Large intestine (tissue), 3 donors: Measurements from ENCODE around the gene TXNDC11. TPM values are rescaled to one million over a fixed set of nuclear protein-coding genes. Genes with fewer than 3 reads are reported as not detected.

Experiments
- DNase-seq, 2 donors: peaks; one replicate each; pipeline versions ENCODE4 v3.0.0 to v3.0.0-alpha.2; 2013
- H3K27ac ChIP-seq: one replicate; pipeline ENCODE4 v1.5.1; 2013; ENCODE audit warnings: low read length
- H3K27me3 ChIP-seq: 2 replicates; pipeline ENCODE4 v1.6.1; 2013; ENCODE audit warnings: low read length; ENCODE audit not compliant: control insufficient read depth, insufficient read depth
- H3K36me3 ChIP-seq: 2 replicates; pipeline ENCODE4 v1.6.1; 2013; ENCODE audit warnings: low read length; ENCODE audit not compliant: control insufficient read depth, insufficient read depth
- H3K4me1 ChIP-seq: one replicate; pipeline ENCODE4 v1.6.1; 2013; ENCODE audit warnings: low read length; ENCODE audit not compliant: control insufficient read depth, insufficient read depth
- H3K4me3 ChIP-seq: one replicate; pipeline ENCODE4 v1.5.1; 2013; ENCODE audit warnings: low read length
- H3K9me3 ChIP-seq: one replicate; pipeline ENCODE4 v1.6.1; 2013; ENCODE audit warnings: mild to moderate bottlenecking, low read depth, low read length, moderate library complexity; ENCODE audit not compliant: control insufficient read depth
- WGBS: methylation state at CpG from one replicate; pipeline ENCODE4 v1.1.5; 2013; ENCODE audit warnings: low lambda C conversion rate; ENCODE audit not compliant: insufficient coverage; 5-methylcytosine and 5-hydroxymethylcytosine counted together
- polyA plus RNA-seq: library from polyadenylated mRNA; unstranded; fragments of 120-200 nt; gene quantifications from one replicate; pipeline ENCODE4 v1.2.1, GENCODE V29; 2013

The TXNDC11 gene
- polyA plus RNA-seq, 1 donor, result 42.5 TPM

DNA sequence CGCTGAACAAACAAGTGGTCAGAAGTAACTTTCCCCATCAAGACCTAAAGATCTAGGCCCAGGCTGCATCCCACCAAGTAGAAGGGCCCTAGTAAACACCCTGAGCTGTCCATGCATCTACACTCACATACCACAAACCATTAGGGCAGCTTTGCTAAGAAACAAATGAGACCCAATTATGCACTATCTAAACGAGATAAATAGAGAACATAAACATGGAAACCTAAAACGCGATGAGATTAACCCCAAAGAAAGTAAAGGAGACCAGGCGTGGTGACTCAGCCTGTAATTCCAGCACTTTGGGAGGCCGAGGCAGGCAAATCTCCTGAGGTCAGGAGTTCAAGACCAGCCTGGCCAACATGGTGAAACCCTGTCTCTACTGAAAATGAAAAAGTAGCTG lies 5.8 kb downstream of the TXNDC11 start:
- DNase-seq, result no peak
- no peaks in the 10 kb centered on the region for H3K27me3 ChIP-seq
- no peaks in the 10 kb centered on the region for H3K9me3 ChIP-seq
- peaks cover 4% of the 10 kb centered on the region for H3K4me1 ChIP-seq
- WGBS, result 100% methylated on average over 2 of the region's 6 CpGs
- H3K27ac ChIP-seq, result no peak overlapping the region
- H3K4me3 ChIP-seq, result no peak overlapping the region
- peaks cover 50% of the 10 kb centered on the region for H3K36me3 ChIP-seq

DNA sequence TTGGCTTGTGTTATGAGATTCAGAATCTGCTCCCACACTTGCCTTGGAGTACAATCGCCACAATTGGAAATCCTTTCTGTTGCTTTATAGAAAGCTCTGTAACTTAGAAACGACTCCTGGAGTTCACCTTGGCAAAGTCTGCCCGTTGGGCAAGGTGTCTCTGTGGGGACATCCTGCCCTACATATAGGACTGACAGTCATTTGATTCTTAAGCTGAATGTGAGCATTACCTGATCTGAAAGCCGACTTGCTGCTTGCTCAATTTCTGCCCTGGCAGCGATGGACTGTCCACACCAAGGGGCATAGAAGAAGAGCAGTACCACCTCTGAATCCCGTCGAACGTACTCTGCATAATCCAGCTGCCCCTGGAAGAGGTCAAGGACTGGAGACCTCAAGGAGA lies 6.9 kb downstream of the TXNDC11 start:
- no peaks in the 10 kb centered on the region for H3K27me3 ChIP-seq
- peaks cover 4% of the 10 kb centered on the region for H3K4me1 ChIP-seq
- H3K9me3 ChIP-seq, result no peaks in the 10 kb centered on the region
- H3K4me3 ChIP-seq, result no peak overlapping the region
- no peak overlapping the region for H3K27ac ChIP-seq
- WGBS, result no CpG with 5 or more reads among the region's 8 CpGs
- DNase-seq, result no peak
- H3K36me3 ChIP-seq, result peaks cover 61% of the 10 kb centered on the region

DNA sequence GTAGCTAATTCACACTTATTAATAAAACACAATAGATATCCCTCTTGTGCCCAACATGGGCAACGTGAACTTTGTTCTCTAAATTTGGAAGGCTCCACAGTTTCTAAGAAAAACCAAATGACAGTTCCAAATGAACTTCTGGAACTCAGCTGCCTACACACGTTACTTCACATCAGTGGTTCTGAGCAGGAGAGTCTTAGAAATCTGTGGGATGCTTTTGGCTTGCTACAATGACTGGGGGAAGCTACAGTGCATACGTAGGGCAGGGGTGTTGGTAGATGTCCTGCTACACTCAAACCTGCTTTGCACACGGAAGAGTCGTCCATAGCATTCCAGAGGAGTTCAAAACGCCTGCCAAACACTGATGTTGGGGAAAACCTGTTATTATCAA lies 8.0 kb downstream of the TXNDC11 start:
- H3K9me3 ChIP-seq, result no peaks in the 10 kb centered on the region
- H3K4me3 ChIP-seq, result no peak overlapping the region
- no peak overlapping the region for H3K27ac ChIP-seq
- no peak for DNase-seq
- H3K27me3 ChIP-seq, result no peaks in the 10 kb centered on the region
- peaks cover 70% of the 10 kb centered on the region for H3K36me3 ChIP-seq
- no peaks in the 10 kb centered on the region for H3K4me1 ChIP-seq
- no CpG with 5 or more reads among the region's 6 CpGs for whole genome bisulfite sequencing

DNA sequence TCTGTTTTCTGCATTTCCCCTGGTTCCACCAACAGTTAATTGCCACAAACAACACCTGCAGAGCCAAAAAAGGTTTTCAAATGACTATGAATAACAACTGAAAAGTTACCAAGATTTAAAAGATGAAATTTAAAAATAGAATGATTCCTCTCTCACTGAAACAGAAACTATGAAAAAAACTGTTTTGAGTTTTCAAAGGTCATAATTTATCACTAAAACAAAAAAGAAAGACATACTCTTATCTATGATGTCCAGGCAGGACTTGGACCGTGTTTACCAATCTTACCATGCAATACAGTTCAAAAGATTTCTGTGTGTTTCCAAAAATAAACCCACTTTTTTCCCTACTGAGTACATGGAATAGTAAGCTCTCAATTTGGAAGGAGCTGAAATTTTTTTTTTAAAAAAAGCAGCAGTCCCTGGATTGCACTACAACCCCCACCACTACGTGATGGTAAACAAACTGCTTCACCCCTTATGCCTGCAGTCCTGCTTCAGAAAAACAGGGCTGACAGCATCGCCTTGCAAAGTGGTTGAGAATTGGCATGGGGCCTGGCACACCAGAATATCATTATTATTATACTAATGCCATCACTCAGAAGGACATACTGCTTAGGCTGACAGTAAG lies 8.5 kb downstream of the TXNDC11 start:
- no peaks in the 10 kb centered on the region for H3K9me3 ChIP-seq
- H3K27ac ChIP-seq, result no peak overlapping the region
- H3K4me1 ChIP-seq, result no peaks in the 10 kb centered on the region
- H3K4me3 ChIP-seq, result no peak overlapping the region
- no CpG with 5 or more reads among the region's 3 CpGs for WGBS
- no peak for DNase-seq
- H3K27me3 ChIP-seq, result no peaks in the 10 kb centered on the region
- peaks cover 74% of the 10 kb centered on the region for H3K36me3 ChIP-seq

DNA sequence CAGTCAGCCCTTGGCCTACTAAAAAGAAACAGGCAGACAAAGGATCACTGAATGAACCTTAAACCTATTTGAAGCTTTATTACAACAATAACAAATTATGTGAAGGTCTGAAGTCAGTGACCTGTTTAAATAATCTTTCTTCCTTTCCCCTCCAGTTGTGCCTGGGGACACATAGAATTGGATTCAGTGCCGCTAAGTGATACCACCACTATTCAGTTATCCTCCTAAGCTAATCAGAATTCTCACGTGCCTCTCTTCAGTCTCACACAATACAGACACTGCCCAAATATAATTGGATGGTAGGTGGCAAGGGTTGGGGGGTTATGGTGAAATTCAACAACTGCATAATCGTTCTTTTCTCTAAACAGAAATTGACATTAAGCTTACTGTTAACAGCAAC lies 11.4 kb downstream of the TXNDC11 start:
- DNase-seq, result no peak
- no peaks in the 10 kb centered on the region for H3K4me1 ChIP-seq
- H3K4me3 ChIP-seq, result no peak overlapping the region
- WGBS, result no CpG with 5 or more reads among the region's 3 CpGs
- no peak overlapping the region for H3K27ac ChIP-seq
- H3K36me3 ChIP-seq, result peaks cover 79% of the 10 kb centered on the region
- no peaks in the 10 kb centered on the region for H3K27me3 ChIP-seq
- no peaks in the 10 kb centered on the region for H3K9me3 ChIP-seq

DNA sequence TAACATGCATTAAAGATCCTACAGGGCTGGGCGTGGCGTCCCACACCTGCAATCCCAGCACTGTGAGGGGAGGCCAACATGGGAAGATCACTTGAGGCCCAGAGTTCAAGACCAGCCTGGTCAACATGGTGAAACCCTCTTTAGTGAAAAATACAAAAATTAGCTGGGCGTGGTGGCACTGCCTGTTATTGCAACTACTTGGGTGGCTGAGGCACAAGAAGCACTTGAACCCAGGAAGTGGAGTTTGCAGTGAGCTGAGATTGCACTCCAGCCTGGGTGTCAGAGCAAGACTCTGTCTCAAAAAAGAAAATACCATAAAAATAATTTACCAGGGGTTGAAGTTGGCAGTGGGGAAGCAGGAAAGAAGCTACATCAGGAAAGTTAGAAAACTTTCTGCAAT lies 12.9 kb downstream of the TXNDC11 start:
- Histone ChIP-seq H3K4me1 (peaks cover 4% of the 10 kb centered on the region), H3K9me3 (no peaks in the 10 kb centered on the region), H3K27ac (no peak overlapping the region), H3K36me3 (peaks cover 67% of the 10 kb centered on the region), H3K4me3 (no peak overlapping the region), H3K27me3 (no peaks in the 10 kb centered on the region)
- WGBS, result no CpG with 5 or more reads among the region's 3 CpGs
- no peak for DNase-seq

DNA sequence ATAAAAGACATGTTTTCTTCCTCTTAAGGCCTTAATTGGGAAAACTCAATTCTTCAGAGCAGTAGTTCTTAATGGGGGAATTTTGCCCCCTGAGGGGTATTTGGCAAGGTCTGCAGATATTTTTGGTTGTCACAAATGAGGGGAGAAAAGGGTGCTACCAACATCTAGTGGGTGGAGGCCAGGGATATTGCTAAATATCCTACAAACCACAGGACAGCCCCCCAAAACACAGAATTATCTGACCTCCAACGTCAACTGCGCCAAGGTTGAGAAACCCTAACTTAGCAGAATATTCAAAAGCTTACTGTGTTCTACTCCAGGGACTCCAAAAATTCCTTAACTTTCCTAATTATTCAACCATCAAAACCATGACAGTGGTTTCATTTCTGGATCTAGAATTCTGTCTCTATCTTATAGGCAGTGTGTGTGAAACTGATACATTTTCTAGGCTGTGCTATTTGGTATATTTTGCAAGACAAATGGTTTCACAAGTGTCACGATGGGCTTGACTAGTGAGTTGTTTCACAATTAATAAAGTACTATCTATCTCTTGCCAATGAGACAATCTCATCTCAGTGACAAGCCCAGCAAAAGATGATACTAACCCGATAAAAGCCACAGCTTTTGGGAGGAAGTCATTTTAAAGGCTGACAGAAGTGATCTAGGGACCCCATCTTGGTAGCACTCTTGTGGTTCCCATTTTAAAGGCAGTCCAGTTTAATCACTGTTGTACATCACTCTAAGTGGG lies 14.7 kb downstream of the TXNDC11 start:
- no peak overlapping the region for H3K4me3 ChIP-seq
- no peak for DNase-seq
- peaks cover 4% of the 10 kb centered on the region for H3K4me1 ChIP-seq
- H3K36me3 ChIP-seq, result peaks cover 64% of the 10 kb centered on the region
- no CpG with 5 or more reads among the region's 4 CpGs for WGBS
- H3K27me3 ChIP-seq, result no peaks in the 10 kb centered on the region
- no peak overlapping the region for H3K27ac ChIP-seq
- H3K9me3 ChIP-seq, result no peaks in the 10 kb centered on the region

DNA sequence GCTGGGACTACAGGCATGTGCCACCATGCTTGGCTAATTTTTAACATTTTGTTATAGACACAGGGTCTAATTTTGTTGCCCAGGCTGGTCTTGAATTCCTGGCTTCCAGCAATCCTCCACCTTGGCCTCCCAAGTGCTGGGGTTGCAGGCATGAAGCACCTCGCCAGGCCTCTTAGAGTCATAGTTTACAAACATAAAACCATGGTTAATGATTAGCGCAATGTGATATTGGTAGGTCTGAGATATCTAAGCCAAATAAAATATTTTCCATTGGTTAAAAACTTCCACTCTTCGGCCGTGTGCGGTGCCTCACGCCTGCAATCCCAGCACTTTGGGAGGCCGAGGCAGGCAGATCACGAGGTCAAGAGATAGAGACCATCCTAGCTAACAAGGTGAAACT lies 16.6 kb downstream of the TXNDC11 start:
- DNase-seq, result peak; percentile 36 to 62
- Histone ChIP-seq H3K36me3 (peaks cover 52% of the 10 kb centered on the region), H3K27ac (peak overlapping the region; percentile 12), H3K9me3 (no peaks in the 10 kb centered on the region), H3K27me3 (no peaks in the 10 kb centered on the region), H3K4me3 (no peak overlapping the region), H3K4me1 (peaks cover 4% of the 10 kb centered on the region)
- WGBS, result no CpG with 5 or more reads among the region's 8 CpGs

DNA sequence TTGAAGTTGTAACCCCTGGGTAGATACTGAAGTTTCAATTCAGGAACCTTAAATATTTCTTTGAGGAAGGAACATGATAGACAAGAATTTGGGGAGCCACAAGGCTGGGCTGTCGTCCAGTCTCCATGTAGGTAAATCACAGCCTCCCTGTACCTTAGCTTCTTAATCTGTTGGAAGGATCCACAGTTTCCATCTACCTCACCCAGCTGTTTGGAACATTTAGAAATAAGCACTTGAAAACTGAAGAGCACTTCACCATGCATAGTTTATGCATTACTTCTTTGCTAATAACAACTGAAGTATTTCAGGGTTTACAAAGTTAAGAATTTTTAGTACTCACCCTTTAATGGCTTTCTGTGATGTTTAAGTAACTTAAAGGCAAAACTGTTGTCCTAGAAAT lies 17.2 kb downstream of the TXNDC11 start:
- Histone ChIP-seq H3K36me3 (peaks cover 52% of the 10 kb centered on the region), H3K9me3 (no peaks in the 10 kb centered on the region), H3K27ac (peak overlapping the region; percentile 12), H3K4me3 (no peak overlapping the region), H3K27me3 (no peaks in the 10 kb centered on the region), H3K4me1 (peaks cover 4% of the 10 kb centered on the region)
- no peak for DNase-seq
- no CpG with 5 or more reads among the region's 1 CpG for WGBS

DNA sequence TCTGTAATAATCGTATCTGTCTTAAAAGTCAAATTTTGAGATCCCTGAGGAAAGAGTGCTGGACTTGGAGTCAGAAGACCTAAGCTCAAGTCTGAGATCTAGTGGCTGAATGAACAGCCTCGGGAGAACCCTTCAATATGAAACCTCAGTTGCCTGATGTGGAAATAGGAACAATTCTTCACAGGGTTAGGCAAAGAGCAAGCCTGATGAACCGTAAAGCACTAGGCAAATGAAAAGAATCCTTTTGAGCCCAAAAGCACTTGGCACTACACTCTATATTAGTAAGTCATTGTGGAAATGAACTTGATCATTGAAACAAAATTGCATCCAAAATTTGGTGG lies 20.2 kb downstream of the TXNDC11 start:
- Histone ChIP-seq H3K4me1 (peaks cover 4% of the 10 kb centered on the region), H3K36me3 (peaks cover 41% of the 10 kb centered on the region)

More for the DNA sequence above, 20.2 kb downstream of the TXNDC11 start:
- H3K4me3 ChIP-seq, result no peak overlapping the region
- 100% methylated on average over 1 of the region's 3 CpGs for WGBS
- no peaks in the 10 kb centered on the region for H3K27me3 ChIP-seq
- no peak for DNase-seq
- no peaks in the 10 kb centered on the region for H3K9me3 ChIP-seq
- H3K27ac ChIP-seq, result no peak overlapping the region
